B cell (primary cell): ENCODE measurements around the gene ALG2.

Experiments
- CTCF ChIP-seq: fragments of 200-600 bp; IDR thresholded peaks from one replicate; pipeline ENCODE4 v1.8.0; 2022; ENCODE audit warnings: antibody characterized with exemption, mild to moderate bottlenecking
- EZH2 ChIP-seq: IDR thresholded peaks from 2 replicates; pipeline ENCODE4 v1.6.1; 2012; ENCODE audit warnings: borderline replicate concordance, low read depth, mild to moderate bottlenecking, moderate library complexity, low read length; ENCODE audit not compliant: insufficient read depth, poor library complexity, severe bottlenecking

DNA sequence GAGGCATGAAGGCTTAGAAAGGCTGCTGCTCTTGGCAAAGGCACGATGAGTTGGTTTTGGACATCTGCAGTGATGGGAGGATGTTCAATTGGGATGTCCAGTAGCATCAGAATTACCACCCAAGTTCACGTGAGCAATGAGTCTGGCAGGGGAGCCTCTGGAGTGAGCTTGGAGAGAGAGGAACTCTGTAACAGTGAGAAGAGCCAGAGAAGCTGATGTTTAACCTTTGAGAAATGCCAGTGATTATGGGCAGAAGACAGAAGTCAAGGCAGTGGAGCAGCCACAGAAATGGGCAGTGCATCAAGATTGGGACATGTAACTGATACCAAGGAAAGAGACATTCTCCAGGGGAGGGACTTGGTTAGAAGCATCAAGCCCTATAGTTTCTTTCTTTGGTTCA, 40.2 kb upstream of the ALG2 start:
- TF ChIP-seq CTCF = no peak
- no peak for TF ChIP-seq EZH2
